SU-DHL-6 (cell line): ENCODE measurements around the gene ZFP69B.

Experiments used
- EZH2phosphoT487 ChIP-seq: fragments of 200-600 bp; sonication (generic), shearing (Covaris generic); conservative IDR thresholded peaks from 2 replicates; pipeline ENCODE4 v1.6.1; 2018; ENCODE audit warnings: mild to moderate bottlenecking, antibody characterized with exemption, low read length, moderate library complexity, mixed read lengths
- TF ChIP-seq, protein P1 (sequence below): fragments of 200-600 bp; sonication (generic); IDR thresholded peaks from one replicate; pipeline ENCODE4 v1.5.1; 2017; ENCODE audit warnings: antibody characterized with exemption, mild to moderate bottlenecking, low read length, moderate library complexity; ENCODE audit not compliant: insufficient read depth, poor library complexity, severe bottlenecking

- TF ChIP-seq, protein P1, sequence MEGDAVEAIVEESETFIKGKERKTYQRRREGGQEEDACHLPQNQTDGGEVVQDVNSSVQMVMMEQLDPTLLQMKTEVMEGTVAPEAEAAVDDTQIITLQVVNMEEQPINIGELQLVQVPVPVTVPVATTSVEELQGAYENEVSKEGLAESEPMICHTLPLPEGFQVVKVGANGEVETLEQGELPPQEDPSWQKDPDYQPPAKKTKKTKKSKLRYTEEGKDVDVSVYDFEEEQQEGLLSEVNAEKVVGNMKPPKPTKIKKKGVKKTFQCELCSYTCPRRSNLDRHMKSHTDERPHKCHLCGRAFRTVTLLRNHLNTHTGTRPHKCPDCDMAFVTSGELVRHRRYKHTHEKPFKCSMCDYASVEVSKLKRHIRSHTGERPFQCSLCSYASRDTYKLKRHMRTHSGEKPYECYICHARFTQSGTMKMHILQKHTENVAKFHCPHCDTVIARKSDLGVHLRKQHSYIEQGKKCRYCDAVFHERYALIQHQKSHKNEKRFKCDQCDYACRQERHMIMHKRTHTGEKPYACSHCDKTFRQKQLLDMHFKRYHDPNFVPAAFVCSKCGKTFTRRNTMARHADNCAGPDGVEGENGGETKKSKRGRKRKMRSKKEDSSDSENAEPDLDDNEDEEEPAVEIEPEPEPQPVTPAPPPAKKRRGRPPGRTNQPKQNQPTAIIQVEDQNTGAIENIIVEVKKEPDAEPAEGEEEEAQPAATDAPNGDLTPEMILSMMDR, result no peak
- no peak for TF ChIP-seq EZH2phosphoT487
These were observed 27.0 kb upstream of the ZFP69B start for GRCh38 chr1:40423264-40423642.
